ENCODE data around the gene NAB1.

NAB1 gene

GRCh38 chr2:190653931-190654330, 5.0 kb downstream of the NAB1 start:
- no peak for DNase-seq (ENCODE audit: low read depth in 2 of 2)
- no peak for TF ChIP-seq CTCF (IDR thresholded peaks at IDR 0.05; ENCODE audit: low read depth, low read length)
- no peak overlapping the region for H3K4me3 ChIP-seq (replicated peaks in 1 of 2; ENCODE audit: low read depth in 2 of 2, low read length in 2 of 2)

GRCh38 chr2:190655113-190655512, 6.2 kb downstream of the NAB1 start:
- no peak for TF ChIP-seq CTCF (IDR thresholded peaks at IDR 0.05; ENCODE audit: low read depth, low read length)

GRCh38 chr2:190655570-190655969, 6.7 kb downstream of the NAB1 start:
- no peak overlapping the region for H3K4me3 ChIP-seq (replicated peaks in 1 of 2; ENCODE audit: low read depth in 2 of 2, low read length in 2 of 2)
- no peak for DNase-seq (ENCODE audit: low read depth in 2 of 2)
- TF ChIP-seq CTCF (IDR thresholded peaks at IDR 0.05; ENCODE audit: low read depth, low read length) = no peak

More at GRCh38 chr2:190655113-190655512, 6.2 kb downstream of the NAB1 start:
- no peak overlapping the region for H3K4me3 ChIP-seq (replicated peaks in 1 of 2; ENCODE audit: low read depth in 2 of 2, low read length in 2 of 2)
- DNase-seq (ENCODE audit: low read depth in 2 of 2) = peak in 1 of 2 donors; percentile 31

- no peak for TF ChIP-seq CTCF (IDR thresholded peaks at IDR 0.05; ENCODE audit: low read depth, low read length)
- peak; percentile 29 to 33 for DNase-seq (ENCODE audit: low read depth in 2 of 2)
- no peak overlapping the region for H3K4me3 ChIP-seq (replicated peaks in 1 of 2; ENCODE audit: low read depth in 2 of 2, low read length in 2 of 2)
Observed at GRCh38 chr2:190656301-190656700, 7.4 kb downstream of the NAB1 start.

- peak in 1 of 2 donors; percentile 62 for DNase-seq (ENCODE audit: low read depth in 2 of 2)
- no peak for TF ChIP-seq CTCF (IDR thresholded peaks at IDR 0.05; ENCODE audit: low read depth, low read length)
- H3K4me3 ChIP-seq (replicated peaks in 1 of 2; ENCODE audit: low read depth in 2 of 2, low read length in 2 of 2) = no peak overlapping the region
Observed at GRCh38 chr2:190657474-190658255, 8.8 kb downstream of the NAB1 start.

GRCh38 chr2:190659553-190659952, 10.7 kb downstream of the NAB1 start:
- no peak for TF ChIP-seq CTCF (IDR thresholded peaks at IDR 0.05; ENCODE audit: low read depth, low read length)
- DNase-seq (ENCODE audit: low read depth in 2 of 2) = no peak

More at GRCh38 chr2:190659553-190659952, 10.7 kb downstream of the NAB1 start:
- H3K4me3 ChIP-seq (replicated peaks in 1 of 2; ENCODE audit: low read depth in 2 of 2, low read length in 2 of 2) = no peak overlapping the region
